Hematopoietic multipotent progenitor cell treated with erythropoietin and hydrocortisone succinate and interleukin-3 and kit ligand, for 15 days (in vitro differentiated cells): Measurements from ENCODE around the gene PDE4C.
A peak's percentile ranks its signal among the peaks of the same experiment; 100 is the strongest.

ENCODE experiments used
- DNase-seq: peaks from one replicate; pipeline ENCODE4 v3.0.0-alpha.2; 2015; ENCODE audit warnings: low spot score

The PDE4C gene

DNA sequence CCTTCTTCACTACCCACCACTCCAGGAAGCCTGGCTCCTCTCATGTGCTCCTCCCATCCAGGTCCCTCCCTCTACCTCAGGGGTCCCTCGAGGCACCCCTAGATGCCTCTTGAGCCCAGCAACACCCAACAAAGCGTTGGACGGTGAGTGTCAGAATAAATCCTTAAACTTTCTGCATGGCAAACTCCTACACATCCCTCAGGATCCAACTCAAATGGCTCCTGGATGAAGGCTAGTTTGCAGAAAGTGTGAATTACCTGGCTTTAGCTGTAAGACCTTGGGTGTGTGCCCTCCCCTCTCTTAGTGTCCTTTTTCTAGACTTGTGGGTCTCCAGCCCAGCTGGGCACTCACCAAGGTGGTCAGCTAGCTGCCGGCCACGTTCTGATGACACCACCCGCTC is 27.9 kb downstream of the PDE4C start:
- no peak for DNase-seq

DNA sequence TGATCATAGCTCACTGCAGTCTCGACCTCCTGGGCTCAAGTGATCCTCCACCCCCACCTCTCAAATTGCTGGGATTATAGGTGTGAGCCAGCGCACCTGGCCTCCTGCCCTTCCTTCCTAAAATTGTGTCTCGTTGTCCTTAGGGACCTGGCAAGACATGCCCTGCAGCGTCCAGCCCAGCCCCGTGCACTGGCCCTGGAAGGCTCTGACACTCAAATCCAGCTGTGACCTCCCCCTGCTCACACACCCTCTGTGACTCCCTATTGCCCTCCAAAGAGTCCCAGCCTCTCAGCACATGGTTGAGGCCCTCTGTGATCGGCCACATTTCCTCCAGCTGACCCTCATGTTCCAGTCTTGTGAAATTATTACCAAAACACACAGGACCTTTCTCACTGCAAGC is 28.3 kb downstream of the PDE4C start:
- no peak for DNase-seq

DNA sequence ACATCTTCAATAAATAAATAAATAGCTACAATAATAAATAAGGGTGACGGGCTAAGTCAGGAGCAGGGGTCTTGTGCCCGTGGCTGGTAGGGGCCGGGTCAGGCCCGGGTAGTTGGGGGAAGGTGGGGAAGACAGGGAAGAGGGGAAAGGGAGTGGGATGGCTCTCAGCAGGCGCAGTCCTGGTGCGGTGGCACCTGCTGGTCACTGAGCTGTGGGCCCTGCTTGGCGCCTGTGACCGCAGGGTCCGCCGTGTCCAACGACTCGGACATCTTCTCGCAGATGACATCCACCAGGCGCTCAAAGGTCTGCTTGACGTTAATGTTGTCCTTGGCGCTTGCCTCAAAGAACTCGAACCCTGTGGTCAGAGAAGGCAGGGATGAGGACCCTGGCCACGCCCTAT is 28.9 kb downstream of the PDE4C start:
- no peak for DNase-seq

DNA sequence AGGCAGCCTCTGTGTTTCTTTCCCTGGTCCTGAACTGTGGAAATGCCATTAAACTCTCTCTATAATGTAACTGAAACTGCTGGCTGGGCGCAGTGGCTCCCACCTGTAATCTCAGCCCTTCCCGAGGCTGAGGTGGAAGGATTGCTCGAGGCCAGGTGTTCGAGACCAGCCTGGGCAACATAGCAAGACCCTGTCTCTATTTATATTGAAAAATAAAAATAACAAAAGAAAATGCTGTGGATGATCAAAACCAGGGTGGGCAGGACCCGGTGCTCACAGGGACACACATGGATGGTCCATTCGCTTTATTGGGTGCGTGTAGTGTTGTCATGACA is 29.8 kb downstream of the PDE4C start:
- no peak for DNase-seq

DNA sequence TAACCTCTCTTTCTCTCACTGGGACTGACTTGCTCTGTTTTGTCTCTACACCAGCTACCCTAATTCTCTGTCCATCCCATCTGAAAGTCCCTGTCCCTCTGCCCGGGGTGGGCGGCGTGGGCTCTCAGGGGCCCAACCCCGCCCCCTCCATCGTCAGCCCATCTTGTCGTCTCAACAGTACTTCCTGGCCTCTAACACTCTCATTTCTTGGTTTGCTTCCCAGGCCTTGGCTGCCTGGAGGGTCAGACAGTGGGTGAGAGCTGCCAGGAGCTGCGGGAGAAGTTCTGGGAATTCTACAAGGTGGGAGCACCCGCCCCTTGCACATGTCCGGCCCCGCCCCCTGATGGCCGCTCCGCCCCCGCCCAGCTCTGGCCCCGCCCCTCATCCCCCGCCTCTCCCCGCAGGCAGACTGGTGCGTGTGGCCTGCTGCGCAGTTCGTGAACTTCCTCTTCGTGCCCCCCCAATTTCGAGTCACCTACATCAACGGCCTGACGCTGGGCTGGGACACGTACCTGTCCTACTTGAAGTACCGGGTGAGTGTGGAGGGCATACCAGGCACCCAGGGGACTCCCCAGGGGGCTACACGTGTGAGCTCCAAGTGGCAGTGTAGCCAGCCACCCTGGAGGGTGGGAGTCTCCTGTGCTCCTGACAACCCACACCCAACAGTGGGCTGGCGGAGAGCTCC is 31.5 kb downstream of the PDE4C start:
- DNase-seq, result peak; percentile 37

DNA sequence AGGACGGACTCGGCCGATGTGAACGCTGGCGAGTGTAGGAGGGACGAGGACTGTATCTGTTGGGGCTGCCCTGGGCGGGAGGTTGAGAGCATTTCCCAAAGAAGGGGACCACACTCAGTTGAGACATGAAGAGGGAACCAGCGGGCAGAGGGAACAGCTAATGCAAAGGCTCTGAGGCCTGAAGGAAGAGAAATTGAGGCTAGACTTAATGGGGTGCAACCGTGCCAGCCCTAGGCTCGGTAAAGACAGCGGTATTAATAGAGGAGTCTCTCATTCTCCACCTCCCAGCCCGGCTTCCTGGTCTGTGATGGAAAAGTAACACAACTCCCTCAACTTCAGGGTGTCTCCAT is 32.1 kb downstream of the PDE4C start:
- DNase-seq, result no peak

DNA sequence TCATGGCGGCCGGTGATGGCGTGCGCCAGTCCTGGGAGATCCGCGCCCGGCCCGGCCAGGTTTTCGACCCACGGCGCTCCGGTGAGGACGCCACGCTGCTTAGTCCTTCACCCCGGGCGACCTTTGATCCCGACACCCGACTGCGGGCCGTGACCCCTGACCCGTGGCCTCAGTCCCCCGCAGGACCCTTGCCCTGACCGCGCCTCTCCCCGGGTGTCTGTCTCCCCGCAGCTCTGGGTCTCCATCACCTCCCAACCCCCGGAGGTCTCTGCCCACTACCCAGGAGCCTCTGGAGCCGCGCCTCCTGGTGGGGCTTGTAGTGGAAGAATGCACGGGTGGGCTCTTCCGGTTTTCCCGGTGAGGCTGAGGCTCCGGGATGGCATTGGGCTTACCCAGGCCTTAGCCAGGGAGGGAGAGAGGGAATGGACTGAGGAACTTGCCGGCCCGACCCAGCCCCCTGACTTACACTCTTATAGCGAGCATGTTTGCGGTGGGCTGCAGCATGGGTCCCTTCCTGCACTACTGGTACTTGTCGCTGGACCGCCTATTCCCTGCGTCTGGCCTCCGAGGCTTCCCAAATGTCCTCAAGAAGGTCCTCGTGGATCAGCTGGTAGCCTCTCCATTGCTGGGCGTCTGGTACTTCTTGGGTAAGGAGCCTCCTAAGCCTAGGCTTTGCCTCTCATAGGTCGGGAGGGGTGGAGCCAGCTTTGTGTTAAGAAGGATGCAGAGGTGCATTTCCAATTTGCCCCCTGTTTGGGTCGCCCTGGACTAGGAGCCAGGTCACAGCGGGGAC is 32.7 kb downstream of the PDE4C start:
- DNase-seq, result no peak

DNA sequence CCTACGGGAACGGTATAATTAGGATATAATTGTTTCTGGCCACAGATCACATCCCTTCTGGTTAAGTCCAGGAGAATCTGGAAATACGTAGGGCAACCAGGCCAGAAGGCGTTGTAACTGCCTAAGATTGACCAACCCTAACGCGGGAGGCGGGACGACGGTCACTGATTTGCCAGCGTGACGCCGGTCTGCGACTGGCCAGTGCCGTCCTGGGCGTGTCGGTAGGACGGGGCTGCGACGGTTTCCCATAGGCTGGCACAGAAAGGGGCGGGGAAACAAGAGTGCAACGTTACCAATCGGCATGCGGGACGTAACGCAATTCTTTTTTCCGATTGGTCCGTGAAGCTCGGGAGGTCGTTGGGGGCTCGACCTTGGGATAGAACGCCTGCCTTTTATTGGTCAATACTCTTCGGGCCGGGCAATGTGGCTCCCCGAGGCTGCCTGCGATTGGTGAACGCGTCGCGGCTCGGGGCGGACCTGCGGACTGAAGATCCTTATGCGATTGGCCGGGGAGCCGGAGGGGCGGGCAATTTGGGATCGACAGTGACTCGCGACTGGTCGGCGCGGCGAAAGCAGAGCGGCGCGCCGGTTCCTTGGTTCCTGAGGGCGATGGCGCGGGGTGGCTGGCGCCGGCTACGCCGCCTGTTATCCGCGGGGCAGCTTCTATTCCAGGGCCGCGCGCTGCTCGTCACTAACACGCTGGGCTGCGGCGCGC is 33.4 kb downstream of the PDE4C start, which contains the start of gene MPV17L2:
MPV17L2 (plus strand) TSS at position 546 of the 715 bp plus-strand sequence; CDS start at position 610, 64 bp downstream.
- peak; percentile 100 for DNase-seq

DNA sequence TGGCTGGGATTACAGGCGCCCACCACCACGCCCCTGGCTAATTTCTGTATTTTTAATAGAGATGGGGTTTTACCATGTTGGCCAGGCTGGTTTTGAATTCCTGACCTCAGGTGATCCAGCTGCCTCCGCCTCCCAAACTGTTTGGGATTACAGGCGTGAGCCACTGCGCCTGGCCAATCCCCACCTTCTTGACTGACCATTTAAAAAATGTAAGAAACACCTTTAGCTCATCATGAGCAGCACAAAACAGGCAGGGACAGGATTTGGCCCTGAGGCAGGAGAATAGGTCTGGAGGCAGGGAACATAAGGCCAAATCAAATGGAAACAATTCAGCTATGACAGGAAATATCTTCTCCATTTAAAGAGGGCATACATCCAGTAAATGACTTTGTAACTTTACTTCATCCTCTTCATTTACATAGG is 34.6 kb downstream of the PDE4C start:
- no peak for DNase-seq

DNA sequence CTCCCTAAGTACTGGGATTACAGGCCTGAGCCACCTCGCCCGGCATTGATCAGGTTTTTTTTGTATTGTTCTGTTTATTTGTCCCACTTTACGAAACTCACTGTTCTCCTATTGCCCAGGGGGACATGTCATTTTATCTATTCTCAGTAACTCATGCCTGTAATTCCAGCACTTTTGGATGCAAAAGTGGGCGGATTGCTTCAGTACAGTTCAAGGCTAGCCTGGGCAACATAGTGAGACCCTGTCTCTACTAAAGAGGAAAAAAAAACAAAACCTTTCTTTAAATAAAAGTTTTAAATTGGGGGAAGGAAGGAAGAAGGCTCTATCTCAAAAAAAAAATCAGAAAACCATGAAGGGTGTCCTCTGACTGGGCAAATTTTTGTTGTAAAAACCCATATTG is 36.0 kb downstream of the PDE4C start:
- DNase-seq, result no peak

DNA sequence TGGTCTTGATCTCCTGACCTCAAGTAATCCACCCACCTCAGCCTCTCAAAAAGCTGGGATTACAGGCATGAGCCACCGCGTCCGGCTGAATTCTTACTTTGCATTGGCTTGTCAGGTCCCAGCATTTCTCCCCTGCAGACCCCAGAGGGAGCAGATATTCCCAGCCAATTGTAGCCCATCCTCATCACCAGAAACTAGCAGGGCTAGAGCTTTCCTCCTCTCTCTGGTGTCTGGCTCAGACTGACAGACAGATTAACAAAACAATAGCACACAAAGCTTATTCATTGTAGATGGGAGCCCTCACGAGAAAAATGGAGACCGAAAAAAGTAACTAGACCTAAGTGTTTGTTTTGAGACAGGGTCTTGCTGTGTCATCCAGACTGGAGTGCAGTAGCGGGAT is 40.7 kb downstream of the PDE4C start:
- no peak for DNase-seq

DNA sequence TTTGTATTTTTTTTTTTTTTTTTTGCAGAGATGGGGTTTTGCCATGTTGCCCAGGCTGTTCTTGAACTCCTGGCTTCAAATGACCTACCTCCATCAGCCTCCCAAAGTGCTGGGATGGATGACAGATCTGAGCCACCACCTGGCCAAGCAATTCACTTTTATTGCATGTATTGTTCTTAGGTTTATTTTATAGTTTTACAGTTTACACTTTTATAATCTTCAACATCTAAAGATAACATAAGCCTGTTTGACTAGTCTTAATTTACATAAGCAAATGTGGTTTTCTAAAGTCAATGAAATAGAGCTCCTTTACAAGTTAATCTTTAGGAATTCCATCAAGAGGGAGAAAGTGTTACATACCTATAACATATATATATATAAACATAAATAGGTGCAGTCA is 42.7 kb downstream of the PDE4C start:
- DNase-seq, result no peak

DNA sequence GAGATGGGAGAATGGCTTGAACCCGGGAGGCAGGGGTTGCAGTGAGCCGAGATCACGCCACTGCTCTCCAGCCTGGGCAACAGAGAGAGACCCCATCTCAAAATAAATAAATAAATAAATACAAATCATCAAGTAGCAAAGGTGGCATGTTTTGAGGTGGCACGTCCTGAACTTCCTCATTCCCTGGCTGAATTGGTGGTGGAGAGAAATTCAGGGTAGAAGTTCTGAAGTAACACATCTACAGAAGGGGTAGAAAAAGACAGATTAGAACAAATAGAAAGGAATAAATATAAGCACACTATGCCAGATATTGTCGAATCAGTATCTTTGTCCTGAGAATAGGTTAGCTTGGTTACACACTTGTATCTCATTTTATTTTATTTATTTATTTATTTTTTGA is 46.3 kb downstream of the PDE4C start:
- no peak for DNase-seq

DNA sequence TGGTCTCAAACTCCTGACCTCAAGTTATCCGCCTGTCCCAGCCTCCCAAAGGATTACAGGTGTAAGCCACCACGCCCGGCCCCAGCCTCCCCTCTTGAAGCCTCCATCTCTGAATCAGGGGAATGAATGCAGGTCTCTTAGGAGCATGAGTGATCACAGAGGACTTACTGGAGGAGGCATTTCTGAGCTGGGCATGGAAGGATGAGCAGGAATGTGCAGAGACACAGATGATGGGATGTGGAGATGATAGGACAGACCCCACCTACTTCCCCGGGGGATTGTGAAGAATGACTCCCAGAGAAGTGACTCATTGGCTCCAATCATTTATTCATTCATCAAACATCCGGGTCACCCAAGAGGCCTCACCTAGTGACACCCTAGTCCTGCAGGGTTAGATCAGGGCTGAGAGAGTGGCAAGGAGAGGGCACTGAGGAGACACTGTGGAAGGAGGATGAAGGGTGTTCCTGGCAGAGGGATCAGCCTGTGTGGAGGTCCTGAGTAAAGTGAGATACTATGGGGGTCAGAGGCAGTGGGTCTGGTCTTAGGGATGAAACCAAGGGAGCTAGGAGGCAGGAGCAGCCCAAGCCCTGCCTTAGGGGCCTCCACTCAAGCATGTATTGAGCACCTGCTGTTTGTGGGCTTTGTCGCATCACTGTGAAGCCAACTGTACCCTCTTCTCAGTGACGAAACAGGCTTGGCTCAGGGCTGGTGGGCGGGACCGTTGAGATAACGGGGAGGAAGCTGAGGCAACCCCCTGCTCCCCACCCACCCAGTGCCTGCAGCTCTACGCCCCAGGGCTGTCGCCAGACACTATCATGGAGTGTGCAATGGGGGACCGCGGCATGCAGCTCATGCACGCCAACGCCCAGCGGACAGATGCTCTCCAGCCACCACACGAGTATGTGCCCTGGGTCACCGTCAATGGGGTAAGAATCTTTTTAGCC is 49.6 kb downstream of the PDE4C start:
- DNase-seq, result peak; percentile 26

DNA sequence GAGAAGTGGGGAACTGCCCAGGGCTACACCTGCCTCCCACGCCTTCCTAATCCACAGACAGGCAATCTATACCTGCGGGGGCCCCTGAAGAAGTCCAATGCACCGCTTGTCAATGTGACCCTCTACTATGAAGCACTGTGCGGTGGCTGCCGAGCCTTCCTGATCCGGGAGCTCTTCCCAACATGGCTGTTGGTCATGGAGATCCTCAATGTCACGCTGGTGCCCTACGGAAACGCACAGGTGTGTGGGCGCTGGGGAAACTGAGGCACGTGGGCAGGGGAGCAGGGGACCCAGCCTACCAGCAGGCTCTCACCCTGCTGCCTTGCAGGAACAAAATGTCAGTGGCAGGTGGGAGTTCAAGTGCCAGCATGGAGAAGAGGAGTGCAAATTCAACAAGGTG is 51.3 kb downstream of the PDE4C start:
- no peak for DNase-seq
